Kidney (tissue), 14 donors: Measurements from ENCODE around the gene C10orf120. TPM values are rescaled to one million over a fixed set of nuclear protein-coding genes. Genes with fewer than 3 reads are reported as not detected.

ENCODE experiments used
- DNase-seq, 5 donors: peaks; one replicate each; pipeline ENCODE4 v3.0.0-alpha.2; 2013 to 2020
- FAIRE-seq: peaks from 2 replicates; lab custom pipeline; 2012; peaks lifted over from hg19 to GRCh38; lab: Jason Lieb, UNC
- H3K27ac ChIP-seq, 2 donors: one replicate each; pipeline ENCODE4 v1.7.0; 2013; ENCODE audit warnings: low read depth in 2 of 2, low read length in 2 of 2, inconsistent platforms in 1 of 2
- H3K27me3 ChIP-seq: one replicate; pipeline ENCODE4 v1.7.1; 2013; ENCODE audit warnings: low read length, inconsistent platforms; ENCODE audit not compliant: control insufficient read depth, insufficient read depth
- H3K36me3 ChIP-seq, 3 donors: one replicate each; pipeline versions ENCODE4 v1.7.0 to v1.7.1; 2013; ENCODE audit warnings: low read length in 3 of 3, control low read depth in 1 of 3, inconsistent platforms in 1 of 3; ENCODE audit not compliant: insufficient read depth in 3 of 3, control insufficient read depth in 2 of 3
- H3K4me1 ChIP-seq, 3 donors: one replicate each; pipeline versions ENCODE4 v1.7.0 to v1.7.1; 2013; ENCODE audit warnings: low read length in 3 of 3, inconsistent platforms in 1 of 3, low read depth in 1 of 3; ENCODE audit not compliant: control insufficient read depth in 2 of 3, insufficient read depth in 2 of 3
- H3K4me3 ChIP-seq, 3 donors: one replicate each; pipeline versions ENCODE4 v1.7.0 to v1.8.1; 2013; ENCODE audit warnings: low read length in 3 of 3, control low read depth in 1 of 3, inconsistent platforms in 1 of 3
- H3K9ac ChIP-seq, 3 donors: one replicate each; pipeline versions ENCODE4 v1.7.0 to v1.7.1; 2013; ENCODE audit warnings: low read length in 3 of 3, control low read depth in 1 of 3, inconsistent platforms in 1 of 3
- H3K9me3 ChIP-seq, 3 donors: one replicate each; pipeline versions ENCODE4 v1.7.0 to v1.7.1; 2013; ENCODE audit warnings: low read length in 3 of 3, control low read depth in 1 of 3, inconsistent platforms in 1 of 3; ENCODE audit not compliant: control insufficient read depth in 2 of 3, insufficient read depth in 1 of 3
- intact Hi-C: fragments of 100-400 bp; cut with DNase I; formaldehyde crosslinking; loops from one replicate; pipeline ENCODE4 v1.11.1; 2022
- polyA plus RNA-seq: library from polyadenylated mRNA; stranded (reverse); fragments of 350-450 nt; fragmentation: Illumina TruSeq; extraction: RNeasy Lipid Tissue Mini Kit (QIAGEN cat#74804); gene quantifications from one replicate; pipeline ENCODE4 v1.2.3, GENCODE V29; 2014; ENCODE audit warnings: low read depth, low replicate concordance; ENCODE audit not compliant: insufficient read depth
- total RNA-seq: library from RNA; stranded (reverse); fragmentation: NEBNext Ultra II Directional; extraction: Animal tissue kit (Norgen Biotek cat#: 25700); gene quantifications from one replicate; pipeline ENCODE4 v1.2.1, GENCODE V29; 2021
- TF ChIP-seq, protein P1 (sequence below): IDR thresholded peaks from 3 replicates; pipeline ENCODE4 v1.5.1; 2012; ENCODE audit warnings: mild to moderate bottlenecking, moderate library complexity, borderline replicate concordance; ENCODE audit not compliant: insufficient read depth; ENCODE audit errors: extremely low read depth
- donor health status: control.
- donor health status: control.
- donor health status: control.
- donor health status: control.
- donor health status: control.
- donor health status: DM: yes; HTN: yes; CAD: no.
- donor health status: Normal renal cell carcinoma (clear cell type).

C10orf120 gene
- total and polyA plus RNA-seq, 2 donors from 2014 or later: not detected

GRCh38 chr10:122659126-122659525 is 40.5 kb downstream of the C10orf120 start:
- Histone ChIP-seq H3K4me1 (no peaks in the 10 kb centered on the region), H3K36me3 (no peaks in the 10 kb centered on the region), H3K4me3 (no peak overlapping the region), H3K27me3 (no peaks in the 10 kb centered on the region), H3K27ac (no peak overlapping the region), H3K9ac (no peak overlapping the region), H3K9me3 (no peaks in the 10 kb centered on the region)
- DNase-seq (no peak), FAIRE-seq (no peak)
- TF ChIP-seq, protein P1, sequence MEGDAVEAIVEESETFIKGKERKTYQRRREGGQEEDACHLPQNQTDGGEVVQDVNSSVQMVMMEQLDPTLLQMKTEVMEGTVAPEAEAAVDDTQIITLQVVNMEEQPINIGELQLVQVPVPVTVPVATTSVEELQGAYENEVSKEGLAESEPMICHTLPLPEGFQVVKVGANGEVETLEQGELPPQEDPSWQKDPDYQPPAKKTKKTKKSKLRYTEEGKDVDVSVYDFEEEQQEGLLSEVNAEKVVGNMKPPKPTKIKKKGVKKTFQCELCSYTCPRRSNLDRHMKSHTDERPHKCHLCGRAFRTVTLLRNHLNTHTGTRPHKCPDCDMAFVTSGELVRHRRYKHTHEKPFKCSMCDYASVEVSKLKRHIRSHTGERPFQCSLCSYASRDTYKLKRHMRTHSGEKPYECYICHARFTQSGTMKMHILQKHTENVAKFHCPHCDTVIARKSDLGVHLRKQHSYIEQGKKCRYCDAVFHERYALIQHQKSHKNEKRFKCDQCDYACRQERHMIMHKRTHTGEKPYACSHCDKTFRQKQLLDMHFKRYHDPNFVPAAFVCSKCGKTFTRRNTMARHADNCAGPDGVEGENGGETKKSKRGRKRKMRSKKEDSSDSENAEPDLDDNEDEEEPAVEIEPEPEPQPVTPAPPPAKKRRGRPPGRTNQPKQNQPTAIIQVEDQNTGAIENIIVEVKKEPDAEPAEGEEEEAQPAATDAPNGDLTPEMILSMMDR: no peak
- intact Hi-C loops: no loop called here

- FAIRE-seq: no peak
- intact Hi-C loops: no loop called here
- H3K27ac ChIP-seq: no peak overlapping the region
- no peak for DNase-seq
- H3K4me3 ChIP-seq: no peak overlapping the region
- H3K4me1 ChIP-seq: no peaks in the 10 kb centered on the region
- H3K9me3 ChIP-seq: no peaks in the 10 kb centered on the region
- no peaks in the 10 kb centered on the region for H3K27me3 ChIP-seq
- H3K36me3 ChIP-seq: no peaks in the 10 kb centered on the region
- TF ChIP-seq, protein P1: no peak
- H3K9ac ChIP-seq: no peak overlapping the region
Measured at GRCh38 chr10:122658356-122659049, 41.1 kb downstream of the C10orf120 start.

- Histone ChIP-seq H3K36me3 (no peaks in the 10 kb centered on the region), H3K4me3 (no peak overlapping the region), H3K27ac (no peak overlapping the region), H3K27me3 (no peaks in the 10 kb centered on the region), H3K9ac (no peak overlapping the region), H3K4me1 (no peaks in the 10 kb centered on the region), H3K9me3 (no peaks in the 10 kb centered on the region)
- TF ChIP-seq, protein P1: no peak
- intact Hi-C loops: no loop called here
- DNase-seq (peak in 1 of 5 donors; percentile 9), FAIRE-seq (no peak)
Measured at GRCh38 chr10:122657729-122658128, 41.9 kb downstream of the C10orf120 start.

DNA sequence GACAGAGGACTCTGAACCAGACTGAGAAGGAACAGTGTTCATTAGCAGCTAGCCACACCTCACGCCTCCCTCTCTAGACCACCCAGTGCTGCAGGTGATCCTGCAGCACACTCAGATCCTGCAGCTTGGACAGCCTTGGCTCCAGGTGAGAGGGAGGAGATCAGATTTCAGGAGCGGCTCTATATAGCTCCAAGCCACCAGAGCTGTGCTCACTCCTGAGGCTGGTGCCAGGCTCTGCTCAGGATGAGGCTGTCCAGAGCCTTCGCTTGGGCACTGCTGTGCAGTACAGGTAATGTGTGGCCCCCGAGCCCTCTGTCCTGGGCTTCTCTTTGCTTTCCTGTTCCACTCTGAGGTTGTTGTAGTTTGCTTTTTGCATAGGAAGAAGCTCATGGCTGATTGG is 42.4 kb downstream of the C10orf120 start:
- Histone ChIP-seq H3K36me3 (no peaks in the 10 kb centered on the region), H3K27me3 (no peaks in the 10 kb centered on the region), H3K4me1 (no peaks in the 10 kb centered on the region), H3K9me3 (no peaks in the 10 kb centered on the region), H3K4me3 (no peak overlapping the region), H3K27ac (no peak overlapping the region), H3K9ac (no peak overlapping the region)
- FAIRE-seq: no peak
- intact Hi-C loops: no loop called here
- DNase-seq: peak in 1 of 5 donors; percentile 15
- TF ChIP-seq, protein P1: no peak
